Coronary artery (tissue), 2 donors: ENCODE results near the gene NXT1.

Source experiments
- DNase-seq: peaks from one replicate; pipeline ENCODE4 v3.0.0-alpha.2; 2017; ENCODE audit warnings: low spot score
- H3K27ac ChIP-seq, 2 donors: fragments of 200-600 bp; sonication (generic); one replicate each; pipeline ENCODE4 v1.5.1; 2016 to 2019
- H3K4me3 ChIP-seq: fragments of 200-600 bp; sonication (generic); 2 replicates; pipeline ENCODE4 v1.5.1; 2016; ENCODE audit warnings: mild to moderate bottlenecking, moderate library complexity
- CTCF ChIP-seq: fragments of 200-600 bp; sonication (generic); IDR thresholded peaks from one replicate; pipeline ENCODE4 v1.5.1; 2019; ENCODE audit warnings: antibody characterized with exemption

NXT1 gene

GRCh38 chr20:23315099-23315498, 35.5 kb upstream of the NXT1 start:
- no peak for DNase-seq
- peak overlapping the region in 1 of 2 donors; percentile 85 for H3K27ac ChIP-seq
- no peak overlapping the region for H3K4me3 ChIP-seq
- no peak for TF ChIP-seq CTCF

GRCh38 chr20:23316626-23317025, 34.0 kb upstream of the NXT1 start:
- Histone ChIP-seq H3K27ac (peak overlapping the region in 1 of 2 donors; percentile 36), H3K4me3 (no peak overlapping the region)
- no peak for TF ChIP-seq CTCF

GRCh38 chr20:23317081-23317480, 33.5 kb upstream of the NXT1 start:
- Histone ChIP-seq H3K27ac (peak overlapping the region in 1 of 2 donors; percentile 36), H3K4me3 (no peak overlapping the region)
- no peak for TF ChIP-seq CTCF
- DNase-seq, result no peak

More at GRCh38 chr20:23316626-23317025, 34.0 kb upstream of the NXT1 start:
- no peak for DNase-seq

- Histone ChIP-seq H3K27ac (no peak overlapping the region), H3K4me3 (no peak overlapping the region)
- DNase-seq, result no peak
- no peak for TF ChIP-seq CTCF
These were observed 32.2 kb upstream of the NXT1 start for GRCh38 chr20:23318347-23318746.

GRCh38 chr20:23320317-23320716, 30.3 kb upstream of the NXT1 start:
- no peak overlapping the region for H3K27ac ChIP-seq
- TF ChIP-seq CTCF, result no peak
- no peak overlapping the region for H3K4me3 ChIP-seq
- no peak for DNase-seq

GRCh38 chr20:23325107-23325506, 25.5 kb upstream of the NXT1 start:
- TF ChIP-seq CTCF, result no peak
- H3K4me3 ChIP-seq, result no peak overlapping the region
- no peak overlapping the region for H3K27ac ChIP-seq
- DNase-seq, result no peak

- Histone ChIP-seq H3K27ac (no peak overlapping the region), H3K4me3 (no peak overlapping the region)
- no peak for DNase-seq
- TF ChIP-seq CTCF, result no peak
These were observed 23.8 kb upstream of the NXT1 start for GRCh38 chr20:23326774-23327173.
